ENCODE data around the gene PCDHGB3.
A peak's percentile ranks its signal among the peaks of the same experiment; 100 is the strongest.

GRCh38 chr5:141420855-141421488 lies 50.9 kb downstream of the PCDHGB3 start, which contains the start of gene PCDHGA11:
- TF ChIP-seq RAD21 (IDR thresholded peaks at IDR 0.05; ENCODE audit: insufficient read depth, low read depth, low read length) (peak; percentile 82), POLR2A (IDR thresholded peaks at IDR 0.05; ENCODE audit: low read depth, low read length) (no peak), CHD4 (IDR thresholded peaks at IDR 0.05) (no peak), ESRRA (IDR thresholded peaks at IDR 0.05; ENCODE audit: low read length) (no peak), ZNF207 (IDR thresholded peaks at IDR 0.05; ENCODE audit: borderline replicate concordance) (no peak), POLR2AphosphoS5 (IDR thresholded peaks at IDR 0.05; ENCODE audit: low read length) (no peak), USF1 (IDR thresholded peaks at IDR 0.05; ENCODE audit: borderline replicate concordance, extremely low read length, insufficient read depth, low read depth, low read length) (no peak), CEBPZ (IDR thresholded peaks at IDR 0.05; ENCODE audit: low read depth, low read length) (no peak), IRF3 (IDR thresholded peaks at IDR 0.05) (no peak), EZH2 (IDR thresholded peaks at IDR 0.05; ENCODE audit: borderline replicate concordance, control insufficient read depth, low read depth, low read length) (no peak), EGR1 (IDR thresholded peaks at IDR 0.05; ENCODE audit: borderline replicate concordance in 1 of 2, low read depth in 2 of 2, low read length in 2 of 2) (peak in 1 of 2 experiments; percentile 61; a peak in 1 of 3 replicates), TAF1 (IDR thresholded peaks at IDR 0.05; ENCODE audit: borderline replicate concordance, low read depth, low read length) (no peak), SMC3 (IDR thresholded peaks at IDR 0.05; ENCODE audit: borderline replicate concordance, low read length) (peak; percentile 62), FOXM1 (IDR thresholded peaks at IDR 0.05; ENCODE audit: low read depth, low read length) (peak; percentile 46; the same call in 1 of the 2 replicates)
